ENCODE results near the gene RALGPS2.

DNA sequence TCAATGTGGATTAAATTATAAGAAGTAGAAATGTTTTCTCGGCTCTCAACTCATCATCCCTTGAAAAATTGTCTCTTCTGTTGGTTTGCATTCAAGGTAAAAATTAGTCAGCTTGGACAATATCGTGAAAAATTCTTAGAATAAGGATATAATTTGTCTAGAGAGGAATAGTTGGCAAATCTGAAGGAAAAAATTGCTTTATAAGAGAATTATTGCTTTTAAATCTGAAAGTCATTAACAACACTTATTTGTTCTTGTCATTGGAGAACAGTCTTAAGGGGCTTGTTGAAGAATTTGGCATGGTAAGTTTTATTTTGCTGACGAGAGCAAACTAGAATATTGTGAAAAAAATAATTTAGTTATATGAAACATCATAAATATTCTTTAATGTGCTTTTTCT, 119.4 kb downstream of the RALGPS2 start:
- no peak for TF ChIP-seq POLR2A (IDR thresholded peaks at IDR 0.05)
- TF ChIP-seq CTCF (IDR thresholded peaks at IDR 0.05) = no peak

Measured in upper lobe of left lung (tissue), 4 donors.